Mammary epithelial cell (primary cell): ENCODE data around the gene RCOR3.

Experiments used
- EZH2 ChIP-seq: IDR thresholded peaks from 2 replicates; pipeline ENCODE4 v1.6.1; 2012; ENCODE audit warnings: low read length, inconsistent platforms, borderline replicate concordance
- TF ChIP-seq, protein P1 (sequence below), 2 donors: IDR thresholded peaks in 1 of 2; conservative IDR thresholded peaks in 1 of 2; 2 replicates each; pipeline ENCODE4 v1.5.1; 2011 to 2012; ENCODE audit warnings: inconsistent platforms in 2 of 2, low read length in 2 of 2, mild to moderate bottlenecking in 2 of 2, control low read depth in 1 of 2, low read depth in 1 of 2; ENCODE audit not compliant: insufficient read depth in 1 of 2; ENCODE audit errors: extremely low read depth in 1 of 2

DNA sequence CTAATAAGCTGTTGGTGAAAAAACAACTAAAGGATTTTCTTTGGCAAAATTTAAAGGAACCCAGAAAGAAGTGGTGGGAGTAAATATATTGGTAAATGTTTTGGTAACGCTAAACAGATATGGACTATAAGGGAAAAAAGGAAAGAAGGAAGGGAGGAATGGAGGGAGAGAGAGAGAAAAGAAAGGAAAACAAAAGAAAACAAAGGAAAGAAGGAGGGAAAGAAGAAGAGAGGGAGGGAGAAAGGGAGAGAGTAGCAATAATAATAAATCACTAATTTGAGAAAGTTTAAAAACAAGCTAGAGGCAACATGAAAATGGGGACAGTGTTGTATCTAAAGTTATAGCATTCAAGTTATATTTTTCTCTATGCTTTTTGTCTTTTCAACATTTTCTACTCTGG, 43.6 kb upstream of the RCOR3 start:
- TF ChIP-seq, protein P1, sequence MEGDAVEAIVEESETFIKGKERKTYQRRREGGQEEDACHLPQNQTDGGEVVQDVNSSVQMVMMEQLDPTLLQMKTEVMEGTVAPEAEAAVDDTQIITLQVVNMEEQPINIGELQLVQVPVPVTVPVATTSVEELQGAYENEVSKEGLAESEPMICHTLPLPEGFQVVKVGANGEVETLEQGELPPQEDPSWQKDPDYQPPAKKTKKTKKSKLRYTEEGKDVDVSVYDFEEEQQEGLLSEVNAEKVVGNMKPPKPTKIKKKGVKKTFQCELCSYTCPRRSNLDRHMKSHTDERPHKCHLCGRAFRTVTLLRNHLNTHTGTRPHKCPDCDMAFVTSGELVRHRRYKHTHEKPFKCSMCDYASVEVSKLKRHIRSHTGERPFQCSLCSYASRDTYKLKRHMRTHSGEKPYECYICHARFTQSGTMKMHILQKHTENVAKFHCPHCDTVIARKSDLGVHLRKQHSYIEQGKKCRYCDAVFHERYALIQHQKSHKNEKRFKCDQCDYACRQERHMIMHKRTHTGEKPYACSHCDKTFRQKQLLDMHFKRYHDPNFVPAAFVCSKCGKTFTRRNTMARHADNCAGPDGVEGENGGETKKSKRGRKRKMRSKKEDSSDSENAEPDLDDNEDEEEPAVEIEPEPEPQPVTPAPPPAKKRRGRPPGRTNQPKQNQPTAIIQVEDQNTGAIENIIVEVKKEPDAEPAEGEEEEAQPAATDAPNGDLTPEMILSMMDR (conservative IDR thresholded peaks at IDR 0.05 in 1 of 2, IDR thresholded peaks at IDR 0.05 in 1 of 2; ENCODE audit: extremely low read depth in 1 of 2, insufficient read depth in 1 of 2, low read depth in 1 of 2, low read length in 2 of 2) = no peak
- TF ChIP-seq EZH2 = no peak
